Lung microvascular endothelial cell (primary cell): Measurements from ENCODE around the gene MOV10. TPM values are rescaled to one million over a fixed set of nuclear protein-coding genes. Genes with fewer than 3 reads are reported as not detected.
"Not testable (repeated sequence)": the region's sequence is repeated elsewhere in the genome, so short reads cannot be mapped to it uniquely, and the experiment has no call there.

Source experiments
- DNase-seq, 2 donors: peaks; one replicate each; pipeline versions ENCODE4 v3.0.0 to v3.0.0-alpha.2; 2010; ENCODE audit warnings: low read depth in 2 of 2
- total RNA-seq: library from RNA; depleted of rRNA; stranded (reverse); fragments of >200 nt; gene quantifications from 2 replicates; pipeline ENCODE4 v1.2.1, GENCODE V29; 2014

Gene MOV10
- total RNA-seq, 1 donor from 2014 or later: 39.5 TPM

- DNase-seq: no peak
Measured at GRCh38 chr1:112712191-112712590, 37.7 kb downstream of the MOV10 start.

- no peak for DNase-seq
Measured at GRCh38 chr1:112712701-112713128, 38.3 kb downstream of the MOV10 start.

GRCh38 chr1:112713466-112714312, 39.2 kb downstream of the MOV10 start:
- DNase-seq: no peak

- no peak for DNase-seq
Measured at GRCh38 chr1:112714313-112715263, 40.1 kb downstream of the MOV10 start.

- peak; percentile 85 to 93 for DNase-seq
Measured at GRCh38 chr1:112715264-112716053, 41.0 kb downstream of the MOV10 start, which contains the start of gene PPM1J. Gene PPM1J (minus strand): TSS chr1:112715332. CDS start chr1:112715301, 31 bp downstream.

GRCh38 chr1:112716133-112716720, 41.8 kb downstream of the MOV10 start:
- peak; percentile 92 to 94 for DNase-seq

- DNase-seq: no peak
Measured at GRCh38 chr1:112717263-112717873, 42.9 kb downstream of the MOV10 start.

- peak; percentile 55 to 61 for DNase-seq
Measured at GRCh38 chr1:112718691-112719418, 44.4 kb downstream of the MOV10 start.

GRCh38 chr1:112719706-112720105, 45.2 kb downstream of the MOV10 start:
- DNase-seq: no peak

GRCh38 chr1:112720800-112721199, 46.3 kb downstream of the MOV10 start:
- no peak for DNase-seq

- not testable (repeated sequence) for DNase-seq
Measured at GRCh38 chr1:112721294-112721693, 46.8 kb downstream of the MOV10 start.

GRCh38 chr1:112721966-112722524, 47.6 kb downstream of the MOV10 start:
- DNase-seq: no peak

GRCh38 chr1:112722601-112723510, 48.4 kb downstream of the MOV10 start:
- DNase-seq: no peak

GRCh38 chr1:112723511-112723839, 49.0 kb downstream of the MOV10 start:
- DNase-seq: no peak

- DNase-seq: not testable (repeated sequence)
Measured at GRCh38 chr1:112724240-112724639, 49.8 kb downstream of the MOV10 start.

GRCh38 chr1:112727716-112728115, 53.3 kb downstream of the MOV10 start:
- DNase-seq: no peak

- DNase-seq: not testable (repeated sequence)
Measured at GRCh38 chr1:112728306-112728971, 54.0 kb downstream of the MOV10 start.

- not testable (repeated sequence) for DNase-seq
Measured at GRCh38 chr1:112729011-112729410, 54.6 kb downstream of the MOV10 start.
